CD14-positive monocyte (primary cell): Measurements from ENCODE around the gene TSEN54. TPM values are rescaled to one million over a fixed set of nuclear protein-coding genes. Genes with fewer than 3 reads are reported as not detected.

Source experiments
- DNase-seq, 3 donors: peaks; one replicate each; pipeline ENCODE4 v3.0.0-alpha.2; 2011 to 2022
- H2AFZ ChIP-seq: 2 replicates; pipeline ENCODE4 v1.6.0; 2012; ENCODE audit warnings: mild to moderate bottlenecking, low read depth, low read length, inconsistent platforms; ENCODE audit not compliant: insufficient read depth, poor library complexity, severe bottlenecking
- H3K27ac ChIP-seq, 2 donors: 1 replicate in 1 of 2; 2 replicates in 1 of 2; pipeline ENCODE4 v1.5.1; 2012 to 2013; ENCODE audit warnings: low read length in 2 of 2, control low read depth in 1 of 2, inconsistent platforms in 1 of 2, low read depth in 1 of 2, mild to moderate bottlenecking in 1 of 2
- H3K27me3 ChIP-seq, 2 donors: one replicate each; pipeline versions ENCODE4 v1.6.0 to v1.6.1; 2011 to 2013; ENCODE audit warnings: low read length in 2 of 2; ENCODE audit not compliant: control insufficient read depth in 2 of 2, insufficient read depth in 2 of 2
- H3K36me3 ChIP-seq, 2 donors: replicated peaks in 1 of 2; 1 replicate in 1 of 2; 2 replicates in 1 of 2; pipeline versions ENCODE4 v1.5.1 to v1.6.1; 2012 to 2013; ENCODE audit warnings: low read length in 2 of 2, control low read depth in 1 of 2, inconsistent platforms in 1 of 2, mild to moderate bottlenecking in 1 of 2; ENCODE audit not compliant: insufficient read depth in 2 of 2, control insufficient read depth in 1 of 2
- H3K4me1 ChIP-seq, 2 donors: 1 replicate in 1 of 2; 2 replicates in 1 of 2; pipeline versions ENCODE4 v1.5.1 to v1.6.1; 2012 to 2013; ENCODE audit warnings: low read length in 2 of 2, control low read depth in 1 of 2, inconsistent platforms in 1 of 2, mild to moderate bottlenecking in 1 of 2, moderate library complexity in 1 of 2; ENCODE audit not compliant: insufficient read depth in 2 of 2, control insufficient read depth in 1 of 2
- H3K4me2 ChIP-seq: replicated peaks from 2 replicates; pipeline ENCODE3; 2012; ENCODE audit warnings: low read length, moderate library complexity, mild to moderate bottlenecking; ENCODE audit not compliant: poor library complexity, severe bottlenecking; ENCODE audit errors: extremely low read depth
- H3K4me3 ChIP-seq, 3 experiments: fragments of 200-600 bp in 1 of 3; sonication (generic) in 1 of 3; replicated peaks in 1 of 3; 1 replicate in 2 of 3; 2 replicates in 1 of 3; pipeline ENCODE4 v1.5.1; 2011 to 2013; ENCODE audit warnings: low read length in 3 of 3, mild to moderate bottlenecking in 3 of 3, control low read depth in 2 of 3, low read depth in 2 of 3, inconsistent platforms in 1 of 3, moderate library complexity in 1 of 3
- H3K79me2 ChIP-seq: 2 replicates; pipeline ENCODE4 v1.6.0; 2012; ENCODE audit warnings: mild to moderate bottlenecking, control low read depth, inconsistent platforms, low read length, moderate library complexity; ENCODE audit not compliant: insufficient read depth
- H3K9ac ChIP-seq: 2 replicates; pipeline ENCODE4 v1.6.0; 2017; ENCODE audit warnings: low read length, mild to moderate bottlenecking; ENCODE audit not compliant: insufficient read depth, poor library complexity, severe bottlenecking
- H3K9me3 ChIP-seq, 2 donors: replicated peaks in 1 of 2; 1 replicate in 1 of 2; 2 replicates in 1 of 2; pipeline versions ENCODE4 v1.5.1 to v1.6.1; 2012 to 2013; ENCODE audit warnings: low read length in 2 of 2, control low read depth in 1 of 2; ENCODE audit not compliant: control insufficient read depth in 1 of 2, insufficient read depth in 1 of 2
- H4K20me1 ChIP-seq: 2 replicates; pipeline ENCODE4 v1.6.0; 2012; ENCODE audit warnings: mild to moderate bottlenecking, low read length, control low read depth, moderate library complexity; ENCODE audit not compliant: insufficient read depth
- H3K27ac Mint-ChIP-seq, 7 donors: one replicate each; pipeline ENCODE4 v1.8.0; 2020; ENCODE audit warnings: mild to moderate bottlenecking in 7 of 7, mixed read lengths in 7 of 7, moderate library complexity in 6 of 7, inconsistent platforms in 2 of 7
- H3K27me3 Mint-ChIP-seq, 3 donors: one replicate each; pipeline ENCODE4 v1.8.0; 2021 to 2022; ENCODE audit warnings: low read depth in 3 of 3, mild to moderate bottlenecking in 3 of 3, mixed read lengths in 3 of 3, moderate library complexity in 3 of 3, inconsistent platforms in 1 of 3
- H3K36me3 Mint-ChIP-seq, 2 donors: one replicate each; pipeline ENCODE4 v1.8.0; 2020; ENCODE audit warnings: mixed read lengths in 2 of 2, inconsistent platforms in 1 of 2, mild to moderate bottlenecking in 1 of 2
- H3K4me1 Mint-ChIP-seq: one replicate; pipeline ENCODE4 v1.8.0; 2020; ENCODE audit warnings: mild to moderate bottlenecking, mixed read lengths
- H3K4me3 Mint-ChIP-seq, 2 donors: one replicate each; pipeline ENCODE4 v1.8.0; 2020; ENCODE audit warnings: mild to moderate bottlenecking in 2 of 2, mixed read lengths in 2 of 2, moderate library complexity in 1 of 2
- H3K9me3 Mint-ChIP-seq, 7 donors: one replicate each; pipeline ENCODE4 v1.8.0; 2020 to 2022; ENCODE audit warnings: mixed read lengths in 7 of 7, mild to moderate bottlenecking in 6 of 7, moderate library complexity in 6 of 7, inconsistent platforms in 2 of 7
- CTCF ChIP-seq: fragments of 200-600 bp; IDR thresholded peaks from one replicate; pipeline ENCODE4 v1.8.0; 2022; ENCODE audit warnings: antibody characterized with exemption, mild to moderate bottlenecking
- WGBS: methylation state at CpG from one replicate; pipeline ENCODE4 v1.1.5; 2013; ENCODE audit warnings: missing lambda C conversion rate; ENCODE audit not compliant: insufficient coverage; 5-methylcytosine and 5-hydroxymethylcytosine counted together
- intact Hi-C, 2 donors: fragments of 100-400 bp; cut with micrococcal nuclease; formaldehyde crosslinking; loops; one replicate each; pipeline versions ENCODE4 v1.15.0 to v1.15.1; 2023
- polyA plus RNA-seq, 3 donors: library from polyadenylated mRNA; depleted of rRNA in 1 of 3; unstranded in 2 of 3; stranded (reverse) in 1 of 3; fragments of 300-500 nt in 2 of 3; fragments of >200 nt in 1 of 3; fragmentation: Illumina TruSeq in 2 of 3; gene quantifications; 1 replicate in 2 of 3; 2 replicates in 1 of 3; pipeline ENCODE4 v1.2.3, GENCODE V29; 2012 to 2021

The TSEN54 gene
- polyA plus RNA-seq, 3 donors: 10.3 to 13.6 (median 11.8) TPM

DNA sequence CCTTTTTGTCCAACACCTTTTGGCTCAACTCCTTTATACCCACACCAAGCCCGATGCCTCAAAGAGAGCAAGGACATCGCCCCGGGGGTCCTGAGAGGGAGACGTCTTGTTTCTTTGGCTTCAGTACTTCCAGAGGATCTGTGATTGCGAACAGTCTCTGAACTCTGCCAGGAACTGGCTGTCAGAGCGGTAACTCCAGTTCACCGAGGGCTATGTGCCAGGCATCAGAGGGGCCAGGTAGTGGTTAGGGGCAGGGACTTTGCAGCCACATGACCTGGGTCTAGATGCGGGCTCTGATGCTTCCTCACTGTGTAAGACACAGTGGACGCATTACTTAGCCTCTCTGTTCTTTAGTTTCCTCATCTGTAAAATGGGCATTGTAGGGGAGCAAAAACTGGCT lies 30.8 kb downstream of the TSEN54 start:
- Histone ChIP-seq H2AFZ (no peak overlapping the region), H3K4me2 (no peak overlapping the region), H3K36me3 (no peaks in the 10 kb centered on the region), H3K27ac (no peak overlapping the region), H3K9me3 (no peaks in the 10 kb centered on the region), H3K4me3 (no peak overlapping the region), H4K20me1 (no peaks in the 10 kb centered on the region), H3K79me2 (no peaks in the 10 kb centered on the region), H3K4me1 (no peaks in the 10 kb centered on the region), H3K9ac (no peak overlapping the region), H3K27me3 (no peaks in the 10 kb centered on the region)
- Mint-ChIP-seq H3K4me3 (no peak overlapping the region), H3K27ac (no peak overlapping the region), H3K36me3 (no peaks in the 10 kb centered on the region), H3K4me1 (no peaks in the 10 kb centered on the region), H3K9me3 (peaks cover 0 to 2% (median 0%) of the 10 kb centered on the region in 7 donors), H3K27me3 (peaks cover 0 to 5% (median 0%) of the 10 kb centered on the region in 3 donors)
- intact Hi-C loops: no loop called here
- TF ChIP-seq CTCF: no peak
- no peak for DNase-seq
- WGBS: 96% methylated on average over 7 of the region's 9 CpGs

GRCh38 chr17:75548813-75549212 lies 32.5 kb downstream of the TSEN54 start:
- Histone ChIP-seq H3K4me2 (no peak overlapping the region), H3K79me2 (no peaks in the 10 kb centered on the region), H2AFZ (no peak overlapping the region), H3K4me3 (no peak overlapping the region), H3K9me3 (no peaks in the 10 kb centered on the region), H3K4me1 (no peaks in the 10 kb centered on the region), H4K20me1 (no peaks in the 10 kb centered on the region), H3K27me3 (no peaks in the 10 kb centered on the region), H3K36me3 (no peaks in the 10 kb centered on the region), H3K9ac (no peak overlapping the region), H3K27ac (no peak overlapping the region)
- Mint-ChIP-seq H3K27ac (no peak overlapping the region), H3K4me1 (no peaks in the 10 kb centered on the region), H3K27me3 (peaks cover 0 to 5% (median 0%) of the 10 kb centered on the region in 3 donors), H3K4me3 (no peak overlapping the region), H3K9me3 (peaks cover 0 to 2% (median 0%) of the 10 kb centered on the region in 7 donors), H3K36me3 (no peaks in the 10 kb centered on the region)
- DNase-seq: no peak
- 100% methylated on average over 1 of the region's 5 CpGs for WGBS
- intact Hi-C loops: no loop called here
- TF ChIP-seq CTCF: no peak
